Caki2 (cell line): ENCODE results near the gene GAS5. TPM values are rescaled to one million over a fixed set of nuclear protein-coding genes. Genes with fewer than 3 reads are reported as not detected.
A peak's percentile ranks its signal among the peaks of the same experiment; 100 is the strongest.

Source experiments
- DNase-seq: peaks from one replicate; pipeline ENCODE4 v3.0.0-alpha.2; 2015; ENCODE audit warnings: low read depth
- in situ Hi-C: cut with HindIII; loops from 2 replicates; pipeline ENCODE4 v1.10.0; 2016; ENCODE audit warnings: low sequenced_read_pairs, low pct_unique_long_range_greater_than_20kb, mixed read lengths
- total RNA-seq: library from RNA; depleted of rRNA; stranded (reverse); fragments of >200 nt; shearing (Covaris generic); gene quantifications from 2 replicates; pipeline ENCODE4 v1.2.3, GENCODE V29; 2014; ENCODE audit warnings: low replicate concordance; rRNA removed

The GAS5 gene
- total RNA-seq, 1 experiment from 2014 or later, result 193 TPM

DNA sequence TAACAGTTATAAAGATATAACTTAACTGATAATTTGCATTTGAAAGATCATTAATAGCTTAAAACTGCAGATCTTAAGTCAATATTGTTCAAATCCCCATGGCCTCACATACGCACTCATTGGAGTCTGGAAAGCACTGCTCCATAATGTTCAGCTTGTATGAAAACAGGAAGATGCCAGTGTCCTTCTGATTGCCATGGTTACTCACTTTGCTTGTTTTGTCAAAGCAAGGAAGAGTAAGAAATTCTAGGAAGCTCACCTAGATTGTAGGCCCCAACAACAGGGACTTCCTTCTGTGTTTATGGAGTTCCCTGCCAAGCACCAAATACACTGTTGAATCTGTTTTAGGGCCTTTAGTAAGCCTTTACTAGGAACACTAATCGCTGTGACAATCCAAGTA is 10.9 kb downstream of the GAS5 start:
- no peak for DNase-seq
- in situ Hi-C loops, result no loop called here

DNA sequence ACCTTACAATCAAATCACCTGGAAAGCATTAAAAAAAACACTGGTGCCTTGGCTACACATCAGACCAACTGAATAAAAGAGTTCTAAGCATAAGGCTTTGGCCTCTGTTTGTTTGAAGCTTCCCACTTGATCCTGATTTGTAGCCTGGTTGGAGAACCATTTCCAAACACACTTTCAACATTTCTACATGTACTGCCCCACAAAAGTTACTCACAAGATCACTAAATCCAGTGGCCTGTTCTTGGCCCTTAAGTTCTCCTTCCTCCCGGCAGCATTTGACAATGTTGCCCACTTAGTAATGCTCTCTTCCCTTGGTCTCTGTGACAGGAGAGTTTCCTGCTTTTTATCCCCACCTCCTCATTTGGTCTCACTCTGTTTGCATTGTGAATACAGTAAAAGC is 11.8 kb downstream of the GAS5 start:
- in situ Hi-C loops, result no loop called here
- no peak for DNase-seq

DNA sequence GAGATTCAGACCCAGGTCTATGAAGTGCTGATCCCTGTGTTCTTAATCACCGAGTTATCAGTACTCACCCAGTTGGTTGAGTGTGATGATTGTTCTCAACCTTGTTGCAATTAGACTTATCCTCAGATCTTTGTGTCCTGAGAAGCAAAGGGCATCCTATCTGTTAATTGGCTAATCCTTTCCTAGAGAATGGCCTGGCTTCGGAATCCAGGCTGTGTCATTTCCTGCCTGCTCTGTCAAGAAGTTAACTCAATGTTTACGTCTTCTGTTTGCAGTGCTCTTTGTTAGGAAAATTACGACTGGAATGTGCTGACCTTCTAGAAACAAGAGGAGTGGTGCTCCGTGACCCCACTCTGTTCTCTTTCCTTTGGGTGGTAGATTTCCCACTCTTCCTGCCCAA is 14.7 kb downstream of the GAS5 start:
- in situ Hi-C loops, result no loop called here
- no peak for DNase-seq

DNA sequence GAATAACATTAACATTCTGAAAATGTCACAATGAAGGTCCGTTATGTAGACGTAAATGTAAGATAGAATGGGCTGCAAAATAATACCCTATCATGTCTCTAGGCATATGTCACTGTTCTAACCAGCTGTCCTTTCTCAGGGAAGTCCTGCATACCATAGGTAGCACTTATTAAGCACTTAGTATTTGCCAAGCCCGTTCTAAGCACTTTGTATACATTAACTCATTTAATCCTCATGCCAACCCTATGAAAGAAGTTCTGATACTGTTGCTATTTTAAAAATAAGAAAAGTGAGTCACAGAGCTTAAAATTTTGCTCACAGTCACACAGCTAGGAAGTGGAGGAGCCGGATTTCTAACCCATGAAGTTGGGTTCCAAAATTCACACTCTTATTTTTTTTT is 15.7 kb downstream of the GAS5 start:
- in situ Hi-C loops, result no loop called here
- DNase-seq, result no peak

DNA sequence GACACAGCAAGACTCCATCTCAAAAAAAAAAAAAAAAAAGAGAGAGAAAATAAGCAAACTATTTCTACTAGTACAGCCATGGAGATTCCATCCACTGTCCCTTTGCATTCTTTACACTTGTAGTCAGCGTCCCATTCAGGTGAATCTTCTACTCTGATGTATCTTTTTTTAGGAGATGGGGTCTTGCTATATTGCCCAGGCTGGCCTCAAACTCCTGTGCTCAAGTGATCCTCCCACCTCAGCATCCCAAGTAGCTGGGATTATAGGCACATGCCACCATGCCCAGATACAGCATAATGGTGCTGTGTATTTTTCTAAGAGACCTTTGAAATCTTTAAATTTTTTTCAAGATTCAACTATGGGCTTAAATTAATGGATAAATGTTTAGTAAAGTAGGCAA is 35.0 kb downstream of the GAS5 start:
- in situ Hi-C loops, result no loop called here
- DNase-seq, result no peak

DNA sequence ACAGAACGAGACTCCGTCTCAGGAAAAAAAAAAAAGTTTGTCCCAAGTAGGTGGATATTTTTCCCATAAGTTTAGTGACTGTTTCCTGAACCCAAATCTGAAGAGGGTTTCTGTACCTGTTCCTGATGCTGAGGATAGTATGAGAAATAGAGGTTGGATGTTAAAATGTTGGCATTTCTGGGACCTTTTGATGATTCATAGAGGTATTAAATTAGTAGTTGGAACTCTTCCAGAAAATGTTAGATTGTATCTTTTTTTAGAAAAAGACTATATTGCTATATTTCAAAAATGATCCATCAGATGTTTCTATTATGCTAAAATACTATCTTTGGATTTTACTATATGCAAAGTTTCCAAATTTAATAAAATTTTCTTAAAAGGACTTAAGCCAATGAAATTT is 40.2 kb downstream of the GAS5 start:
- in situ Hi-C loops, result no loop called here

DNA sequence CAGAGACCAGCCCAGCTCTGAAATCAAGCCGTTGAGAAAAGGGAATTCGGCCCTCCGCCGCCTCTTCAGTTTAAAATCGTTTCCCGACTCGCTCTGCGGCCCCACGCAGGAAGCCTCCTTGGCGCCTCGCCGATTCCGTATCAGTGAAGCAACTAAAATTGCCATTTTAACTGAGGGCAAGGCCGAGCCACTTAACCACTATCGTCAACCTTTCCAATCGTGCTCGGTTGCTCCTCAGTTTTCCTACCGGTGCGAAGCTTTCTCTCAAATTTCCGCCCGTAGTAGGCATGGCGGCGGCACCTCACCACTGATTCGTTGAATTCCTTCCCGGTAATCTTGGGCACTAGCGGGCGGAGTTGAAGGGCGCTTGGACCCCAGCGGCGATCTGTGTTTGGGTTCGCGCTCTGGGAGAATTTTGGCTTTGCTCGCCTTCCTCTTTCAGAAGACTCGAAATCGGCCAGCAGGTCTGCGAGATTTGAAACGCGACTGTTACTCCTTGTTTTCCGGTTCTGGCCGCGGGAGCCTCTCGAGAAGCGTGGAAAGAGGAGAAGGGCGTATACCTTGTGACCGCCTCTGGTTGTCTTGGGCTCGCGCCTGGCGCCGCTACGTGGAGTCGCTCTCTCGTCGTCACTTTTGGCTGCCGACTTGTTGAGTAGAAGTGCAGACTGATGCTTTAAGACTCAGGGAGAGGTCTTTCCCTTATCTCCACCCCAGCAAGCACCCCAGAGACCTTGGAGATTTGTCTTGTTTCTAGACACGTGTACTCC is 43.3 kb downstream of the GAS5 start, which contains the start of the genes CENPL and DARS2:
Gene CENPL, minus strand, starts transcription at position 569 of the 767 bp plus-strand sequence. CDS start 13,584 bp downstream, outside the sequence.
Gene DARS2, plus strand, starts transcription at position 359 of the 767 bp plus-strand sequence. CDS start 557 bp downstream, outside the sequence.
- DNase-seq, result peak; percentile 97
- in situ Hi-C loops, result no loop called here

More for the DNA sequence above, 40.2 kb downstream of the GAS5 start:
- no peak for DNase-seq

DNA sequence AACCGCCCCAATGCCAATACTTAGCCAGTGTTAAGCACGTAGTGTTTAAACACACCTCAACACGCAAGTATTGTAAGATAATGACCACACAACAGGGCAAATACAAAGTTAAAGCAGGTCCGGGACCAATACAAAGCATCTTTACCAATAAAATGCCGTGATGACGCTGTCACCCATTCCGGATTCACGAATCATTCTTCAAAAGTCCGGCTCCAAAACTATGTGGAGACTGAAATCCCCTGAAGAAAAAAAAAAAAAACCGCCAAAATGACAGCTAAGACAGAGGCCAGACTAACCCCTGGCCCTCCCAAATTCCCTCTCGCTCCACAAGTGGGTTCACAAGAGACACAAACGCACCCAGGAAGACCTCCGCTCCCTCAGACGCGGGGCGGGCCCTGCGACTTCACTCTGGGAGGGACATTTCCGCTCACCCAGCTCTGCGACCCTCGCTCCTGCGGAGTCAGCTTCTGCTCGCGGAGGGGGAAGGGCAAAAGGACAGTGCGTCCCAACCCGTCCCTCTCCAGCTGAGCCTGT is 43.9 kb downstream of the GAS5 start:
- no peak for DNase-seq
- in situ Hi-C loops, result no loop called here

DNA sequence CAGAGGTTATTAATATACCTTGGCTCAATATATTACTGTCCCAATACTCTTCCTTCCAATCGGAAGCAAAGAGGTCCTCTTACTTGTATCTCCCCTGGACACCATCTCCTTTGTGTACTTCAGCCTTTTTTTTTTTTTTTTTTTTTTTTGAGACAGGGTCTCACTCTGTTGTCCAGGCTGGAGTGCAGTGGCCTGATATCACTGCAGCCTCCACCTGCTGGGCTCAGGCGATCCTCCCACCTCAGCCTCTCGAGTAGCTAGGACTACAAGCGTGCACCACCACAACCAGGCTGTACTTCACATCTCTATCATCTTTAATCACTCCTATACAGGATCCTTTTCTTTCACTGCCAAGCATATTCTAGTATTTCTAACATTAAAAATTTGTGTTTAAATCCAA is 46.1 kb downstream of the GAS5 start:
- DNase-seq, result no peak
- in situ Hi-C loops, result no loop called here

DNA sequence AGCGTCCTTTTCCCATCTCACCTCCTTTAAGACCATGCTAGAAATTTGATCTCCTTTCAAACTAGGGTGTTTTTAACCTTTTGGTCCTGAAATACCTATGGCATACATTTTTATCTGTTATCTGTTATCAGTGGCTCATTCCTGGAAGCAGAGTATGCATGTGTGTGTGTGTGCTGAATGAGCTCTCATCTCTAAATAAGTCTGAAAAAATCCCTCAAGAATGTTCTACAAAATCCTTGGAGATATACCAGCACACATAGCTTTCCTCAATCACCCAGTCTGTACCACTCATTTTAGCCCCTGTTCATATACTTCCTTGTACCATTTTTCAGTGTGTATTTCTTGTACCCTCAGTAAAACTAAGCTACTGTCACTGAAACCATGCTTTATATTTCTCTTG is 49.3 kb downstream of the GAS5 start:
- in situ Hi-C loops, result no loop called here
- no peak for DNase-seq

Other genes with a start within 250 kb of the GAS5 start
- gene TEX50, start 232.7 kb downstream of the GAS5 start, total RNA-seq, result not detected in 2 replicates
- 0.91 and 1.9 TPM in 2 replicates for gene ANKRD45, start 198.1 kb downstream of the GAS5 start, total RNA-seq
- 1.8 and 20.1 TPM in 2 replicates for gene KLHL20, start 153.0 kb downstream of the GAS5 start, total RNA-seq
- 39.1 and 41.9 TPM in 2 replicates for gene DARS2, start 43.3 kb downstream of the GAS5 start, total RNA-seq
- 14.2 and 27.1 TPM in 2 replicates for gene CENPL, start 43.1 kb downstream of the GAS5 start, total RNA-seq
- 0.64 and 0.67 TPM in 2 replicates for gene ZBTB37, start 391 bp upstream of the GAS5 start, total RNA-seq
- 1.3 TPM in 1 of 2 replicates, not detected in the other for gene SERPINC1, start 49.3 kb upstream of the GAS5 start, total RNA-seq
- gene RC3H1, start 154.4 kb upstream of the GAS5 start, total RNA-seq, result 6.9 and 9.4 TPM in 2 replicates